ENCODE data around the gene C16orf54. TPM values are rescaled to one million over a fixed set of nuclear protein-coding genes. Genes with fewer than 3 reads are reported as not detected.

Gene C16orf54
- total RNA-seq, 4 donors from 2014 or later: 0.34 to 1.1 TPM; not detected in 2

Other genes starting within 250 kb of the C16orf54 start
- gene NPIPB12, start 239.6 kb downstream of the C16orf54 start, total RNA-seq: 100 to 1,000 TPM in 2 of 4 donors, 10 to 100 TPM in 2; 29.3 to 311 (median 86.3) TPM
- gene SPN, start 82.7 kb downstream of the C16orf54 start, total RNA-seq: 1 to 10 TPM; 2.2 to 6.3 (median 4.7) TPM
- gene QPRT, start 66.8 kb downstream of the C16orf54 start, total RNA-seq: 1 to 10 TPM; 2.2 to 5.5 (median 3.5) TPM
- gene ZG16, start 32.3 kb upstream of the C16orf54 start, total RNA-seq: under 1 TPM in 1 of 4 donors, not detected in 3; 0.89 TPM
- gene KIF22, start 44.8 kb upstream of the C16orf54 start, total RNA-seq: 10 to 100 TPM; 42.8 to 65.7 (median 55.1) TPM
- gene MAZ, start 60.5 kb upstream of the C16orf54 start, total RNA-seq: 100 to 1,000 TPM in 3 of 4 donors, 10 to 100 TPM in 1; 98.4 to 180 (median 125) TPM
- gene PRRT2, start 66.2 kb upstream of the C16orf54 start, total RNA-seq: 1 to 10 TPM in 3 of 4 donors, not detected in 1; 1.1 to 6.8 (median 3.7) TPM
- 10 to 100 TPM; 23.3 to 35.2 (median 23.8) TPM for gene PAGR1, start 70.2 kb upstream of the C16orf54 start, total RNA-seq
- 100 to 1,000 TPM in 1 of 4 donors, 10 to 100 TPM in 3; 54.9 to 104 (median 68.1) TPM for gene MVP, start 74.5 kb upstream of the C16orf54 start, total RNA-seq
- 100 to 1,000 TPM in 1 of 4 donors, 10 to 100 TPM in 3; 68.7 to 112 (median 96.7) TPM for gene CDIPT, start 117.2 kb upstream of the C16orf54 start, total RNA-seq
- gene SEZ6L2, start 153.6 kb upstream of the C16orf54 start, total RNA-seq: 1 to 10 TPM in 3 of 4 donors, under 1 TPM in 1; 0.98 to 2.9 (median 1.2) TPM
- under 1 TPM in 1 of 4 donors, not detected in 3; 0.34 TPM for gene ASPHD1, start 154.5 kb upstream of the C16orf54 start, total RNA-seq
- 10 to 100 TPM; 20.3 to 43.9 (median 32.0) TPM for gene KCTD13, start 180.2 kb upstream of the C16orf54 start, total RNA-seq
- 100 to 1,000 TPM in 3 of 4 donors, 10 to 100 TPM in 1; 78.0 to 109 (median 106) TPM for gene TMEM219, start 216.1 kb upstream of the C16orf54 start, total RNA-seq
- gene TAOK2, start 227.9 kb upstream of the C16orf54 start, total RNA-seq: 10 to 100 TPM; 29.1 to 54.4 (median 39.1) TPM
- gene HIRIP3, start 249.6 kb upstream of the C16orf54 start, total RNA-seq: 10 to 100 TPM; 14.6 to 29.3 (median 21.7) TPM